Measurements from ENCODE around the gene SLC7A14.

DNA sequence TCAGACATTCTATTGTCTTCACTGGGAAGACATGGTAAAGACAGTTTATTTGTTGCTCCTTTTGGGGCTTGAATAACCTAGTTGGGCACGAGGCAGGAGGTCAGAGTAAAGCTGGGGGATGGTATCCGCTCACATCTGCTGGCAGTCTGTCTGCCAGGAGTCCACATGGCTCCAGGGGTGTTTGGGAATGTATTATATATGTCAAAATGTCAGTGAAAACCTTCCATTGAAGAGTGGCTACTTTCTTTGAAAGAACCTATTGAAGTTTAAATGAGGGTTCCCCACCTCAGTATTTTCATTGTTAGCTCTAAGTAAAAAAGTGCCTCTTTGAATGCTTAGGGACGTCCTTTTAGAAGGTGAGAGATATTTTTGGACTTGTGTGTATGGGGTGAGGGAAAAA is 98.8 kb downstream of the SLC7A14 start:
- TF ChIP-seq, protein P1, sequence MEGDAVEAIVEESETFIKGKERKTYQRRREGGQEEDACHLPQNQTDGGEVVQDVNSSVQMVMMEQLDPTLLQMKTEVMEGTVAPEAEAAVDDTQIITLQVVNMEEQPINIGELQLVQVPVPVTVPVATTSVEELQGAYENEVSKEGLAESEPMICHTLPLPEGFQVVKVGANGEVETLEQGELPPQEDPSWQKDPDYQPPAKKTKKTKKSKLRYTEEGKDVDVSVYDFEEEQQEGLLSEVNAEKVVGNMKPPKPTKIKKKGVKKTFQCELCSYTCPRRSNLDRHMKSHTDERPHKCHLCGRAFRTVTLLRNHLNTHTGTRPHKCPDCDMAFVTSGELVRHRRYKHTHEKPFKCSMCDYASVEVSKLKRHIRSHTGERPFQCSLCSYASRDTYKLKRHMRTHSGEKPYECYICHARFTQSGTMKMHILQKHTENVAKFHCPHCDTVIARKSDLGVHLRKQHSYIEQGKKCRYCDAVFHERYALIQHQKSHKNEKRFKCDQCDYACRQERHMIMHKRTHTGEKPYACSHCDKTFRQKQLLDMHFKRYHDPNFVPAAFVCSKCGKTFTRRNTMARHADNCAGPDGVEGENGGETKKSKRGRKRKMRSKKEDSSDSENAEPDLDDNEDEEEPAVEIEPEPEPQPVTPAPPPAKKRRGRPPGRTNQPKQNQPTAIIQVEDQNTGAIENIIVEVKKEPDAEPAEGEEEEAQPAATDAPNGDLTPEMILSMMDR (IDR thresholded peaks at IDR 0.05; ENCODE audit: insufficient read depth, low read depth, low read length) = no peak
- no peak for TF ChIP-seq EZH2 (IDR thresholded peaks at IDR 0.05; ENCODE audit: insufficient read depth, low read length)
